ENCODE results near the gene PAIP2B.

DNA sequence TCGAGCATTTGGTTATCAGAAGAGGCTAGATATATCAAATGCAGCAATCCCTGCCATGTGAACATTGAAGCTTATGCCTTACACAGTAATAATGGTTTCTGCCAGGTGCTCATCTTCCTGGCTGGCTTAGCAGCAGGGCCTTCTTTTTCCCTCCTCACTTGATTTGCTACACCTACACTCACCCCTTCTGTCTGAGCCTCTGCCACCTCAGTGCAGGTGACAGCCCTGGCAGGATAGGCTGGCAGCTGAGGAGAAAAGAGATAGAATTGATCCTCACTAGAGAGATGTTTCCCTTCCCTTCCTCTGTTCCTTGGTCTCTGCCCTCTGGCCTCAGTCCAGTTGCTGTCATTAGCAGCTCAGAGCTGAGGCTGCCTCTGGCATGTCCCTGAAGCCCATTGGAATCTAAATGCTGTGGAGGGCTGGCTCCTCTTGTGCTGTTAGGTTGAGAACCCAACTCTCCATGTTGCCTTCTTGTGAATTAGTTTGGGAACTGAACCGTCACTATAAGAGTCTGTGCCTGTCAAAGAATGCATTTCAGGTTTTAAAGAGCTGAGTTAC is 78.3 kb downstream of the PAIP2B start:
- no peak for TF ChIP-seq POLR2AphosphoS5 (IDR thresholded peaks at IDR 0.05)
- TF ChIP-seq, protein P1, sequence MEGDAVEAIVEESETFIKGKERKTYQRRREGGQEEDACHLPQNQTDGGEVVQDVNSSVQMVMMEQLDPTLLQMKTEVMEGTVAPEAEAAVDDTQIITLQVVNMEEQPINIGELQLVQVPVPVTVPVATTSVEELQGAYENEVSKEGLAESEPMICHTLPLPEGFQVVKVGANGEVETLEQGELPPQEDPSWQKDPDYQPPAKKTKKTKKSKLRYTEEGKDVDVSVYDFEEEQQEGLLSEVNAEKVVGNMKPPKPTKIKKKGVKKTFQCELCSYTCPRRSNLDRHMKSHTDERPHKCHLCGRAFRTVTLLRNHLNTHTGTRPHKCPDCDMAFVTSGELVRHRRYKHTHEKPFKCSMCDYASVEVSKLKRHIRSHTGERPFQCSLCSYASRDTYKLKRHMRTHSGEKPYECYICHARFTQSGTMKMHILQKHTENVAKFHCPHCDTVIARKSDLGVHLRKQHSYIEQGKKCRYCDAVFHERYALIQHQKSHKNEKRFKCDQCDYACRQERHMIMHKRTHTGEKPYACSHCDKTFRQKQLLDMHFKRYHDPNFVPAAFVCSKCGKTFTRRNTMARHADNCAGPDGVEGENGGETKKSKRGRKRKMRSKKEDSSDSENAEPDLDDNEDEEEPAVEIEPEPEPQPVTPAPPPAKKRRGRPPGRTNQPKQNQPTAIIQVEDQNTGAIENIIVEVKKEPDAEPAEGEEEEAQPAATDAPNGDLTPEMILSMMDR (IDR thresholded peaks at IDR 0.05; ENCODE audit: poor library complexity, severe bottlenecking) = no peak
- no peak for TF ChIP-seq TAF1 (IDR thresholded peaks at IDR 0.05; ENCODE audit: low read depth)
- no peak for TF ChIP-seq EP300 (conservative IDR thresholded peaks at IDR 0.05; ENCODE audit: poor library complexity, severe bottlenecking)
- TF ChIP-seq EZH2 (IDR thresholded peaks at IDR 0.05; ENCODE audit: borderline replicate concordance, insufficient read depth, low read length, poor library complexity, severe bottlenecking) = no peak
- no peak for TF ChIP-seq RAD21 (conservative IDR thresholded peaks at IDR 0.05)
- no peak for TF ChIP-seq SMC3 (conservative IDR thresholded peaks at IDR 0.05; ENCODE audit: poor library complexity)
- TF ChIP-seq, protein P2, sequence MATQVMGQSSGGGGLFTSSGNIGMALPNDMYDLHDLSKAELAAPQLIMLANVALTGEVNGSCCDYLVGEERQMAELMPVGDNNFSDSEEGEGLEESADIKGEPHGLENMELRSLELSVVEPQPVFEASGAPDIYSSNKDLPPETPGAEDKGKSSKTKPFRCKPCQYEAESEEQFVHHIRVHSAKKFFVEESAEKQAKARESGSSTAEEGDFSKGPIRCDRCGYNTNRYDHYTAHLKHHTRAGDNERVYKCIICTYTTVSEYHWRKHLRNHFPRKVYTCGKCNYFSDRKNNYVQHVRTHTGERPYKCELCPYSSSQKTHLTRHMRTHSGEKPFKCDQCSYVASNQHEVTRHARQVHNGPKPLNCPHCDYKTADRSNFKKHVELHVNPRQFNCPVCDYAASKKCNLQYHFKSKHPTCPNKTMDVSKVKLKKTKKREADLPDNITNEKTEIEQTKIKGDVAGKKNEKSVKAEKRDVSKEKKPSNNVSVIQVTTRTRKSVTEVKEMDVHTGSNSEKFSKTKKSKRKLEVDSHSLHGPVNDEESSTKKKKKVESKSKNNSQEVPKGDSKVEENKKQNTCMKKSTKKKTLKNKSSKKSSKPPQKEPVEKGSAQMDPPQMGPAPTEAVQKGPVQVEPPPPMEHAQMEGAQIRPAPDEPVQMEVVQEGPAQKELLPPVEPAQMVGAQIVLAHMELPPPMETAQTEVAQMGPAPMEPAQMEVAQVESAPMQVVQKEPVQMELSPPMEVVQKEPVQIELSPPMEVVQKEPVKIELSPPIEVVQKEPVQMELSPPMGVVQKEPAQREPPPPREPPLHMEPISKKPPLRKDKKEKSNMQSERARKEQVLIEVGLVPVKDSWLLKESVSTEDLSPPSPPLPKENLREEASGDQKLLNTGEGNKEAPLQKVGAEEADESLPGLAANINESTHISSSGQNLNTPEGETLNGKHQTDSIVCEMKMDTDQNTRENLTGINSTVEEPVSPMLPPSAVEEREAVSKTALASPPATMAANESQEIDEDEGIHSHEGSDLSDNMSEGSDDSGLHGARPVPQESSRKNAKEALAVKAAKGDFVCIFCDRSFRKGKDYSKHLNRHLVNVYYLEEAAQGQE (IDR thresholded peaks at IDR 0.05; ENCODE audit: borderline replicate concordance) = no peak
- no peak for TF ChIP-seq MXI1 (conservative IDR thresholded peaks at IDR 0.05; ENCODE audit: poor library complexity, severe bottlenecking)

Data from neural cell (in vitro differentiated cells).